GM12878 (cell line): ENCODE data around the gene AASDH.

Source experiments
- CTCF ChIP-seq, 3 experiments: IDR thresholded peaks in 2 of 3; conservative IDR thresholded peaks in 1 of 3; 2 replicates each; pipeline ENCODE4 v1.5.1; 2011; ENCODE audit warnings: low read depth in 3 of 3, low read length in 3 of 3, mild to moderate bottlenecking in 3 of 3, control low read depth in 2 of 3, moderate library complexity in 2 of 3, inconsistent platforms in 1 of 3, mixed read lengths in 1 of 3; ENCODE audit not compliant: control insufficient read depth in 2 of 3, insufficient read depth in 1 of 3; ENCODE audit errors: extremely low read depth in 1 of 3
- EED ChIP-seq: sonication (generic); IDR thresholded peaks from 2 replicates; pipeline ENCODE4 v1.6.1; 2016; ENCODE audit warnings: antibody characterized with exemption, low read depth
- ESRRA ChIP-seq: IDR thresholded peaks from 2 replicates; pipeline ENCODE4 v1.6.1; 2012; ENCODE audit warnings: mild to moderate bottlenecking, low read length, improper control_type of control experiment
- FOXK2 ChIP-seq: fragments of 450-650 bp; IDR thresholded peaks from 2 replicates; pipeline ENCODE4 v1.6.1; 2017; ENCODE audit warnings: mild to moderate bottlenecking, moderate library complexity
- HCFC1 ChIP-seq: fragments of 150-350 bp; IDR thresholded peaks from 2 replicates; pipeline ENCODE4 v1.6.1; 2014; ENCODE audit warnings: low read length
- RFX5 ChIP-seq: IDR thresholded peaks from 2 replicates; pipeline ENCODE4 v1.6.1; 2011; ENCODE audit warnings: low read depth, low read length, improper control_type of control experiment
- SRF ChIP-seq, 2 experiments: IDR thresholded peaks; 2 replicates each; pipeline ENCODE4 v1.6.1; 2011; ENCODE audit warnings: low read depth in 2 of 2, low read length in 2 of 2, mild to moderate bottlenecking in 1 of 2, moderate library complexity in 1 of 2
- TCF12 ChIP-seq: IDR thresholded peaks from 2 replicates; pipeline ENCODE4 v1.6.1; 2011; ENCODE audit warnings: low read depth, mild to moderate bottlenecking, low read length

- TF ChIP-seq EED (no peak), HCFC1 (no peak), RFX5 (no peak), ESRRA (no peak), FOXK2 (no peak), CTCF (IDR thresholded peaks at IDR 0.05 in 2 of 3, conservative IDR thresholded peaks at IDR 0.05 in 1 of 3; ENCODE audit: control insufficient read depth in 2 of 3, extremely low read depth in 1 of 3, insufficient read depth in 1 of 3, low read depth in 3 of 3, low read length in 3 of 3) (no peak), SRF (IDR thresholded peaks at IDR 0.05; ENCODE audit: low read depth in 2 of 2, low read length in 2 of 2) (no peak), TCF12 (no peak)
Measured at GRCh38 chr4:56315543-56315942, 71.7 kb downstream of the AASDH start.
